CD14-positive monocyte (primary cell): Measurements from ENCODE around the gene DAB2. TPM values are rescaled to one million over a fixed set of nuclear protein-coding genes. Genes with fewer than 3 reads are reported as not detected.

Source experiments
- DNase-seq, 3 donors: peaks; one replicate each; pipeline ENCODE4 v3.0.0-alpha.2; 2011 to 2022
- H2AFZ ChIP-seq: 2 replicates; pipeline ENCODE4 v1.6.0; 2012; ENCODE audit warnings: mild to moderate bottlenecking, low read depth, low read length, inconsistent platforms; ENCODE audit not compliant: insufficient read depth, poor library complexity, severe bottlenecking
- H3K27ac ChIP-seq, 2 donors: 1 replicate in 1 of 2; 2 replicates in 1 of 2; pipeline ENCODE4 v1.5.1; 2012 to 2013; ENCODE audit warnings: low read length in 2 of 2, control low read depth in 1 of 2, inconsistent platforms in 1 of 2, low read depth in 1 of 2, mild to moderate bottlenecking in 1 of 2
- H3K27me3 ChIP-seq, 2 donors: one replicate each; pipeline versions ENCODE4 v1.6.0 to v1.6.1; 2011 to 2013; ENCODE audit warnings: low read length in 2 of 2; ENCODE audit not compliant: control insufficient read depth in 2 of 2, insufficient read depth in 2 of 2
- H3K36me3 ChIP-seq, 2 donors: replicated peaks in 1 of 2; 1 replicate in 1 of 2; 2 replicates in 1 of 2; pipeline versions ENCODE4 v1.5.1 to v1.6.1; 2012 to 2013; ENCODE audit warnings: low read length in 2 of 2, control low read depth in 1 of 2, inconsistent platforms in 1 of 2, mild to moderate bottlenecking in 1 of 2; ENCODE audit not compliant: insufficient read depth in 2 of 2, control insufficient read depth in 1 of 2
- H3K4me1 ChIP-seq, 2 donors: 1 replicate in 1 of 2; 2 replicates in 1 of 2; pipeline versions ENCODE4 v1.5.1 to v1.6.1; 2012 to 2013; ENCODE audit warnings: low read length in 2 of 2, control low read depth in 1 of 2, inconsistent platforms in 1 of 2, mild to moderate bottlenecking in 1 of 2, moderate library complexity in 1 of 2; ENCODE audit not compliant: insufficient read depth in 2 of 2, control insufficient read depth in 1 of 2
- H3K4me2 ChIP-seq: replicated peaks from 2 replicates; pipeline ENCODE3; 2012; ENCODE audit warnings: low read length, moderate library complexity, mild to moderate bottlenecking; ENCODE audit not compliant: poor library complexity, severe bottlenecking; ENCODE audit errors: extremely low read depth
- H3K4me3 ChIP-seq, 3 experiments: fragments of 200-600 bp in 1 of 3; sonication (generic) in 1 of 3; replicated peaks in 1 of 3; 1 replicate in 2 of 3; 2 replicates in 1 of 3; pipeline ENCODE4 v1.5.1; 2011 to 2013; ENCODE audit warnings: low read length in 3 of 3, mild to moderate bottlenecking in 3 of 3, control low read depth in 2 of 3, low read depth in 2 of 3, inconsistent platforms in 1 of 3, moderate library complexity in 1 of 3
- H3K79me2 ChIP-seq: 2 replicates; pipeline ENCODE4 v1.6.0; 2012; ENCODE audit warnings: mild to moderate bottlenecking, control low read depth, inconsistent platforms, low read length, moderate library complexity; ENCODE audit not compliant: insufficient read depth
- H3K9ac ChIP-seq: 2 replicates; pipeline ENCODE4 v1.6.0; 2017; ENCODE audit warnings: low read length, mild to moderate bottlenecking; ENCODE audit not compliant: insufficient read depth, poor library complexity, severe bottlenecking
- H3K9me3 ChIP-seq, 2 donors: replicated peaks in 1 of 2; 1 replicate in 1 of 2; 2 replicates in 1 of 2; pipeline versions ENCODE4 v1.5.1 to v1.6.1; 2012 to 2013; ENCODE audit warnings: low read length in 2 of 2, control low read depth in 1 of 2; ENCODE audit not compliant: control insufficient read depth in 1 of 2, insufficient read depth in 1 of 2
- H4K20me1 ChIP-seq: 2 replicates; pipeline ENCODE4 v1.6.0; 2012; ENCODE audit warnings: mild to moderate bottlenecking, low read length, control low read depth, moderate library complexity; ENCODE audit not compliant: insufficient read depth
- H3K27ac Mint-ChIP-seq, 7 donors: one replicate each; pipeline ENCODE4 v1.8.0; 2020; ENCODE audit warnings: mild to moderate bottlenecking in 7 of 7, mixed read lengths in 7 of 7, moderate library complexity in 6 of 7, inconsistent platforms in 2 of 7
- H3K27me3 Mint-ChIP-seq, 3 donors: one replicate each; pipeline ENCODE4 v1.8.0; 2021 to 2022; ENCODE audit warnings: low read depth in 3 of 3, mild to moderate bottlenecking in 3 of 3, mixed read lengths in 3 of 3, moderate library complexity in 3 of 3, inconsistent platforms in 1 of 3
- H3K36me3 Mint-ChIP-seq, 2 donors: one replicate each; pipeline ENCODE4 v1.8.0; 2020; ENCODE audit warnings: mixed read lengths in 2 of 2, inconsistent platforms in 1 of 2, mild to moderate bottlenecking in 1 of 2
- H3K4me1 Mint-ChIP-seq: one replicate; pipeline ENCODE4 v1.8.0; 2020; ENCODE audit warnings: mild to moderate bottlenecking, mixed read lengths
- H3K4me3 Mint-ChIP-seq, 2 donors: one replicate each; pipeline ENCODE4 v1.8.0; 2020; ENCODE audit warnings: mild to moderate bottlenecking in 2 of 2, mixed read lengths in 2 of 2, moderate library complexity in 1 of 2
- H3K9me3 Mint-ChIP-seq, 7 donors: one replicate each; pipeline ENCODE4 v1.8.0; 2020 to 2022; ENCODE audit warnings: mixed read lengths in 7 of 7, mild to moderate bottlenecking in 6 of 7, moderate library complexity in 6 of 7, inconsistent platforms in 2 of 7
- WGBS: methylation state at CpG from one replicate; pipeline ENCODE4 v1.1.5; 2013; ENCODE audit warnings: missing lambda C conversion rate; ENCODE audit not compliant: insufficient coverage; 5-methylcytosine and 5-hydroxymethylcytosine counted together
- intact Hi-C, 2 donors: fragments of 100-400 bp; cut with micrococcal nuclease; formaldehyde crosslinking; loops; one replicate each; pipeline versions ENCODE4 v1.15.0 to v1.15.1; 2023
- polyA plus RNA-seq, 3 donors: library from polyadenylated mRNA; depleted of rRNA in 1 of 3; unstranded in 2 of 3; stranded (reverse) in 1 of 3; fragments of 300-500 nt in 2 of 3; fragments of >200 nt in 1 of 3; fragmentation: Illumina TruSeq in 2 of 3; gene quantifications; 1 replicate in 2 of 3; 2 replicates in 1 of 3; pipeline ENCODE4 v1.2.3, GENCODE V29; 2012 to 2021
- TF ChIP-seq, protein P1 (sequence below): fragments of 200-600 bp; IDR thresholded peaks from one replicate; pipeline ENCODE4 v1.8.0; 2022; ENCODE audit warnings: antibody characterized with exemption, mild to moderate bottlenecking

Gene DAB2
- polyA plus RNA-seq, 3 donors: 0.98 to 4.8 (median 3.0) TPM

- TF ChIP-seq, protein P1, sequence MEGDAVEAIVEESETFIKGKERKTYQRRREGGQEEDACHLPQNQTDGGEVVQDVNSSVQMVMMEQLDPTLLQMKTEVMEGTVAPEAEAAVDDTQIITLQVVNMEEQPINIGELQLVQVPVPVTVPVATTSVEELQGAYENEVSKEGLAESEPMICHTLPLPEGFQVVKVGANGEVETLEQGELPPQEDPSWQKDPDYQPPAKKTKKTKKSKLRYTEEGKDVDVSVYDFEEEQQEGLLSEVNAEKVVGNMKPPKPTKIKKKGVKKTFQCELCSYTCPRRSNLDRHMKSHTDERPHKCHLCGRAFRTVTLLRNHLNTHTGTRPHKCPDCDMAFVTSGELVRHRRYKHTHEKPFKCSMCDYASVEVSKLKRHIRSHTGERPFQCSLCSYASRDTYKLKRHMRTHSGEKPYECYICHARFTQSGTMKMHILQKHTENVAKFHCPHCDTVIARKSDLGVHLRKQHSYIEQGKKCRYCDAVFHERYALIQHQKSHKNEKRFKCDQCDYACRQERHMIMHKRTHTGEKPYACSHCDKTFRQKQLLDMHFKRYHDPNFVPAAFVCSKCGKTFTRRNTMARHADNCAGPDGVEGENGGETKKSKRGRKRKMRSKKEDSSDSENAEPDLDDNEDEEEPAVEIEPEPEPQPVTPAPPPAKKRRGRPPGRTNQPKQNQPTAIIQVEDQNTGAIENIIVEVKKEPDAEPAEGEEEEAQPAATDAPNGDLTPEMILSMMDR: no peak
- no peak overlapping the region for H3K4me2 ChIP-seq
- Mint-ChIP-seq H3K4me3 (no peak overlapping the region), H3K36me3 (no peaks in the 10 kb centered on the region), H3K9me3 (peaks cover 0 to 1% (median 0%) of the 10 kb centered on the region in 7 donors), H3K27ac (peak overlapping the region in 1 of 7 donors; percentile 46), H3K27me3 (peaks cover 0 to 2% (median 0%) of the 10 kb centered on the region in 3 donors), H3K4me1 (peaks cover 16% of the 10 kb centered on the region)
- no peaks in the 10 kb centered on the region for H3K79me2 ChIP-seq
- H3K9ac ChIP-seq: no peak overlapping the region
- no peaks in the 10 kb centered on the region for H3K4me1 ChIP-seq
- H3K9me3 ChIP-seq: no peaks in the 10 kb centered on the region
- no peak for DNase-seq
- H3K27me3 ChIP-seq: no peaks in the 10 kb centered on the region
- WGBS: no CpG with 5 or more reads among the region's 1 CpG
- intact Hi-C loops: no loop called here
- H3K27ac ChIP-seq: no peak overlapping the region
- H2AFZ ChIP-seq: no peak overlapping the region
- H3K36me3 ChIP-seq: no peaks in the 10 kb centered on the region
- no peak overlapping the region for H3K4me3 ChIP-seq
- H4K20me1 ChIP-seq: no peaks in the 10 kb centered on the region
These were observed 12.7 kb upstream of the DAB2 start for GRCh38 chr5:39437467-39437866.

- TF ChIP-seq, protein P1: no peak
- no peaks in the 10 kb centered on the region for H3K4me1 ChIP-seq
- H3K36me3 ChIP-seq: no peaks in the 10 kb centered on the region
- H3K27ac ChIP-seq: no peak overlapping the region
- no peaks in the 10 kb centered on the region for H4K20me1 ChIP-seq
- H3K4me3 Mint-ChIP-seq: no peak overlapping the region
- no peak overlapping the region for H3K9ac ChIP-seq
- peaks cover 9% of the 10 kb centered on the region for H3K4me1 Mint-ChIP-seq
- no peaks in the 10 kb centered on the region for H3K9me3 ChIP-seq
- intact Hi-C loops: no loop called here
- H3K4me3 ChIP-seq: no peak overlapping the region
- DNase-seq: no peak
- WGBS: 100% methylated on average over 1 of the region's 4 CpGs
- H3K27ac Mint-ChIP-seq: no peak overlapping the region
- H3K9me3 Mint-ChIP-seq: peaks cover 0 to 2% (median 0%) of the 10 kb centered on the region in 7 donors
- no peaks in the 10 kb centered on the region for H3K27me3 Mint-ChIP-seq
- H3K4me2 ChIP-seq: no peak overlapping the region
- H3K27me3 ChIP-seq: no peaks in the 10 kb centered on the region
- no peaks in the 10 kb centered on the region for H3K79me2 ChIP-seq
- H3K36me3 Mint-ChIP-seq: no peaks in the 10 kb centered on the region
- no peak overlapping the region for H2AFZ ChIP-seq
These were observed 9.1 kb upstream of the DAB2 start for GRCh38 chr5:39433848-39434247.
